Ecto neural progenitor cell (in vitro differentiated cells): ENCODE results near the gene ATP11B.

ENCODE experiments used
- DNase-seq: peaks from one replicate; pipeline ENCODE4 v3.0.0-alpha.2; 2018; ENCODE audit warnings: low spot score

Gene ATP11B

DNA sequence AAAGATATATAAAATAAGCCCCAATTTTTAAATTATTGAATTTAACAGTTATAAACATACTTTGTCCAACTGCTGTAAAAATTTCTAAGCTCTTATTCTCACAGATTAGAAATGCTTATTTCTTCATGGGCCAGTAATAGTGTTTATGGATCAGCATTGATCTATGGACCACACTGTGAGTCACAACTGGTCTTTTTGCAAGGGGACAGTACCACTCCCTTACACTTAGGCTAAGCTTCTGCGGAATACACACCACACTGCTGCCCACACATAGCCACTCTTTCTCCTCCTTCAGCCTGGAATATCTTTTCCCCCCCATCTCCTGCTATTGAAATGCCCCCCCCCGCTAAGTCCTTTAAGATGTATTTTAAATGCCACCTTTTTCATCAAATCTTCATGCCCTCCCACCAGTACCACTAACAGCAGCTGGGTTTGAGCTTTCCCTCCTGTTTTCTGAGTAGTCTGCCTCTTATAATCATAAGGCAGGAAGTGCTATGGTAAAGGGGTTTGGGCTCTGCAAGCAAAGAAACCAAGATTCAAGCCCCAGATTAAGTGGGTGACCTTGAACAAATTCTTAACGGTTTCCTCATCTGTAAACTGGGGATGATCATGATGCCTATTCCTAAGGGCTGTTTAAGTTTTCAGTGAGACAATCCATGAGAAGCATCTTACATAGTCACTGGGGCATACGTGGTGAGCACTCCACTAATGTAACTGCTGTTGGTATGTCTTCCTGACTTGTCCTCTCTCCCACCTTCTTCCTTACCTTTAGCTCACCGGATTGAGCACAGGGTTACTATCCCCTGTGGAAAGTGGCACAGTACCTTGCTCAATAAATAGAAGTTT, 117.9 kb downstream of the ATP11B start:
- no peak for DNase-seq

DNA sequence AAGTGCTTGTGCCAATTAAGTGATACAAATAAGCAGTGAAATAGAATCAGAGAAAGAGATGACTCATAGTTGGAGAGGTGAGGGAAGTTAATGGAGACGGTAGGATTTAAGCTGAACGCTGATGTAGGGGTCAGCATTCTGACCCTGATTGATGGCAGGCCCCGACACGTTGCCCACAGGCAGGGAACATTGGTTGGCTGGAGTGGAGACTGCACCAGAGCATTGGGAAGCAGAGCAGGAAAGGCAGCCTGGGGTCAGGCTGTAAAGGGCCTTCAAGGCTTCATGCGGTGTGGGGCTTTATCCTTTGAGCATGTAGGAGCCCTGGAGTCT, 118.4 kb downstream of the ATP11B start:
- DNase-seq: no peak

DNA sequence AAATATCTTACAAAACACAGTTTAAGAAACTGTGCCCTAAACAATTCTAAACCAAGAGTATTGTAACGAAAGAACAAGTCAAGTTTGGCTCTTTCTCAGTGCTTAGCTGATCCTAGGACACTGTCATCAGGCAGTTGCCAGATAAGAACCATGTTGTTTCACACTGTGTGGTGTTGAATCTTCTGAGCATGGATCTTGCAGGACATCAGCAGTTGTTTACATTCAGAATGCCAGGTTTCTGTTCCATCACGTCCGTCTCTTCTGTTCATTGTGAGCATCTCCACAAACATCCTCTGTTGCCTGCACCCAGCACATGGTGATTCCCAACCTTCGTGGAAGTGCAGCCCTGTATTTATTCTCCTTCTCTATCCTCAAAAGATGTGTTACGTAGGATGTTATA, 119.2 kb downstream of the ATP11B start:
- no peak for DNase-seq

DNA sequence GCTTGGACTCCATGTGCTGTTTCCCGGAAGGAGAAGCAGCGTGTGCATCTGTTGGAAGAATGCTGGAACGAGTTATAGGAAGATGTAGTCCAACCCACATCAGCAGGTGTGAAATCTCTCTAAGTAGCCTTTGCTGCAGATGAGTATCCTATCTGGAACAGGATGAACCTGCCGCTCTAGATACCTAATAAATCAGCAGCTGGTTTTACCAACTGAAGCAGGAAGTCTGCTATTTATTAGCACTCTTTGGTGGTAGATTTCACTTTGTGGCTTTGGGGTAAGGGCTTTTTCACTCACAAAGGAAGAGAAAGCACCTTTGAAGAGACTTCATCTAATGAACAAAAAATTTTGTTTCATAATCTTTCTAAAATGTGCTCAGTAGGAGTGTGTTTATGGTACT, 120.6 kb downstream of the ATP11B start:
- no peak for DNase-seq

DNA sequence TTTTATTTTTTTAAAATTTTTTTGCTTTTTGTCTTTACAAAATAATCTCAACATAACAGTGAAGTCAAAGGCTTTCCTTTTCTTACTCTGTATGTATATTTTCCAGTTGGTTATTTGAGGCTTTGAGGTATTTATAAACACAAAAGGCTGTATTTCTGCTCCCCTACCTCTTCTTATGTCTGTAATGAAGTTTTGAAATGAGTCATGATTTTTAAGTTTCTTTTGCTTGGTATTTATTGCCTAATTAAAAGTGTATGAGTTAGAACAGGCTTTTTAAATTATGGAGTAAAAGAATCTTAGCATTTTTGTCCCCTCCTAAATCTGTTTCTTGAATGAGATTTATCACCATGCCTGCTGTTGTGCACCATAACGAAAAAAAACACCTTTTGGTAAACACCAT, 121.0 kb downstream of the ATP11B start:
- no peak for DNase-seq

DNA sequence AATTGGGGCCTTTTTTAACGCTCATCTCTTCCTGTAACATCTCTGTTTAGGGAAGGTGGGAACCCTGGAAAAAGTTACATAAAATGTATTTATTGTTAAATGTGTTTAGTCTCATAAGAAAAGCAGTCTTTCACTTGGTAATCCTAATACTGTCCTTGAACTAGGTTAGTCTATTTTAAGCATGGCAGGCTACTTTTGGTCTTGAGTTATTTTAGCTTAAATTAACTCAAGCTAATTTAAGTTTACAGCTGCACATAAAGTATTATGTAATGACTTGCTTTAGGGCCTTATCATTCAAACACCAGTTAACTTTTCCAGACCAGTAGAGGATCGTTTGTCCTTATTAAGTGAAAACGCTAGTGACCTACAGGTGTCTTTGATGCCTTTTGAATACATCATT, 123.8 kb downstream of the ATP11B start:
- DNase-seq: no peak

DNA sequence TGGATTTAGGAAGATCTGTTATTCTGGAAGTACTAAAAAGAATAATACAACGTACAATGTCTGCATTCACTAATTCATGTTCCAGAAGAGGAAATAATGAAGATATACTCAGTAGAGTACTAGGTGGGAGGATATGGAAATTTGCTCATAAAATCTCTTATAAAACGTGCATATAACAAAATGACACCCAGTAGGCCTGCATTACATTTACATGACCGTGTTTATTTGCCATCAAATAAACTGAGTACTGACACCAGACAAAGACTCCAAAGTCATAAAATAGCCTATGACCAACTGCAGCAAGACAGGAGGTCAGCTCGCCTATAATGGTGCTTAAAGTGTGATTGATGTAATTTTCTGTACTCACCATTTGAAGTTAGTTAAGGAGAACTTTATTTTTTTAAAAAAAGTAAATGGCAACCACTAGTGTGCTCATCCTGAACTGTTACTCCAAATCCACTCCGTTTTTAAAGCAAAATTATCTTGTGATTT, 126.6 kb downstream of the ATP11B start:
- no peak for DNase-seq

DNA sequence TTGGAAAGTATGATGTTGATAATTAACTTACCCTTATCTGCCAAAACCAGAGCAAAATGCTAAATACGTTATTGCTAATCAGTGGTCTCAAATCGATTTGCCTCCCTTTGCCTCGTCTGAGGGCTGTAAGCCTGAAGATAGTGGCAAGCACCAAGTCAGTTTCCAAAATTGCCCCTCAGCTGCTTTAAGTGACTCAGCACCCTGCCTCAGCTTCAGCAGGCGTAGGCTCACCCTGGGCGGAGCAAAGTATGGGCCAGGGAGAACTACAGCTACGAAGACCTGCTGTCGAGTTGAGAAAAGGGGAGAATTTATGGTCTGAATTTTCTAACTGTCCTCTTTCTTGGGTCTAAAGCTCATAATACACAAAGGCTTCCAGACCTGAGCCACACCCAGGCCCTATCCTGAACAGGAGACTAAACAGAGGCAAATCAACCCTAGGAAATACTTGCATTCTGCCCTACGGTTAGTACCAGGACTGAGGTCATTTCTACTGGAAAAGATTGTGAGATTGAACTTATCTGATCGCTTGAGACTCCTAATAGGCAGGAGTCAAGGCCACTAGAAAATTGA, 127.3 kb downstream of the ATP11B start:
- no peak for DNase-seq

DNA sequence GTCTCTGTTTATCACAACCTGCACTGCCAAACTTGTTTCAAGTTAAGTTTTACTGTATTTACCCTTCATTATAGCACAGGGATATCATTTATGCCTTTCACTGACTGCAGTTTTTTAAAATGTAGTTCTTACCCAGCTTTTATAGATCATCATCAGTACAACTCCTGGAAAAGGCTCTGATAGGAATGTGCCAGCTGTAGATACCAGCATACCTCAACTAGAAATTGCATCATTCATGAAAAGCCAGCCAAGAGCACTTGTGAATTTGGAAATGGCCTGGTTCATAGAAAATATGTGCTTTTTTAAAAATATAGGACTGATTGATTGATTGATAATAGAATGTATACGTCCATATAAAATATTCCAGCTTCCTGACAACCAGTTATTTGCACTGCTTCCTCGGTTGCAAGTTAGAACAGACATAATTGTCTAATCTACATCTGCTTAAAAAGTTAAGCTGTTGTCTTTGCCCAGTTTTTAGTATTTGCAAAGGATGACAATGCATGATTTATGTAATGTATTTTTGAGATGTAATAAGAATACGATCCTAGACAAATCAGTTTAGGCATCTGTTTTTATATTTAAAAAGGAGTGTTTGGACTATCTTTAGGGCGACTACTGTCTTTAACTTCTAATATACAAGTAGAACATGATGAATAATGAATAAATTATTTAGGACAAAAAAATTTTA, 128.5 kb downstream of the ATP11B start:
- no peak for DNase-seq

DNA sequence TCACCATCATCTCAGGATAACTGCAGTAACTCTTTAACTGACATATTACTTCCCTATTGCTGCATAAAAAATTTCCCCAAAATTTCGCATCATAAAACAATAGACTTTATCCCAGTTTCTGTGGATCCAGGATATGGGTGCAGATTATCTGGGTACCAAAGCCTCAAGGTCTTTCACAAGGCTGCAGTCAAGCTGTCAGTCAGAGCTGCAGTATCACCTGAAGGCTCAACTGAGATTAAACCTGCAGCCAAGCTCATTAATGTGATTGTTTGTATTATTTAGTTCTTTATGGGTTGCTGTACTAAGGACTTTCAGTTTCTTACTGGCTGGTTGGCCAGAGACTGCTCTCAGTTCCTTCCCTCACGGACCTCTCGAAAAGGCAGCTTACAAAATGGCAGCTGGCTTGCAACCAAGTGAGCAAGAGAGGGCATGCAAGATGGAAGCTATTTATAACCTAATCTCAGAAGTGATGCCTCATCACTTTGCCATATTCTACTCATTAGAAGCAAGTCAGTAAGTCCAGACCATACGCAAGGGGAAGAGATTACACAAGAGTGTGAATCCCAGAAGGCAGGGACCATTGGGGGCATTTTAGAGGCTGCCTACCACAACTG, 132.1 kb downstream of the ATP11B start:
- DNase-seq: no peak

DNA sequence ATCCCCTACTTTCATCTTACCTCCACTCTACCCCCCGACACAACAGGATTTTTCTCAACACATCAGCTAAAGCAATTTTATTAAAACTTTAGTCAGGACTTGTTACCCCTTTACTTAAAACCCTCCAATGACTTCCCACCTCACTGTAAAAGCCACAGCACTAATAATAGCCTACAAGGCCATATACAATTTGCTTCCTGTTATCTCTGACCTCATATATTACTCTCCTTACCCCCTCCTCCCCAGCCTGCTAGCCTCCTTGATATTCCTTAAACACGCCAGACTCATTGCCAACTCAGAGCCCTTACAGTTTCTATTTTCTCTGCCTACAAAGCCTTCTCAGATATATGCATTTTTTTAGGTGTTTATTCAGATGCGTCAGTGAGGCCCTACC, 132.6 kb downstream of the ATP11B start:
- no peak for DNase-seq

DNA sequence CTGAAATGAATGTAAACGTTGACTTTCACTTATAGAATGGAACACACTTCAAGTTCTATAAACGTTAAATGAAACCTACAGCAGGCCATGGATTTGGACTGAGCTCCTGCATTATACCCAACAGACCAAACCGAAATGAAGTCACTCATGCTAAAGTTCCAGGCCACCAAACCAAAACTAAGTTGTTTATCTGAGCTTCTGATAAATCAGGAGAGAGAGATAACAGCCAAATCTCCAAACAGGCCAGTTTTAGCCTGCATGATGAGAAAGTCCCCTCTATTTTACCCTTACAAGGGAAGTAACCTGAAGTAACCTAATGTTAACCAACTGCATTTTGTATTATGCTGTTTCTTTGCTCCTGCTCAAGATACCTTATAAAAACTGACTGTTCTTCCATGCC, 142.5 kb downstream of the ATP11B start:
- DNase-seq: no peak

DNA sequence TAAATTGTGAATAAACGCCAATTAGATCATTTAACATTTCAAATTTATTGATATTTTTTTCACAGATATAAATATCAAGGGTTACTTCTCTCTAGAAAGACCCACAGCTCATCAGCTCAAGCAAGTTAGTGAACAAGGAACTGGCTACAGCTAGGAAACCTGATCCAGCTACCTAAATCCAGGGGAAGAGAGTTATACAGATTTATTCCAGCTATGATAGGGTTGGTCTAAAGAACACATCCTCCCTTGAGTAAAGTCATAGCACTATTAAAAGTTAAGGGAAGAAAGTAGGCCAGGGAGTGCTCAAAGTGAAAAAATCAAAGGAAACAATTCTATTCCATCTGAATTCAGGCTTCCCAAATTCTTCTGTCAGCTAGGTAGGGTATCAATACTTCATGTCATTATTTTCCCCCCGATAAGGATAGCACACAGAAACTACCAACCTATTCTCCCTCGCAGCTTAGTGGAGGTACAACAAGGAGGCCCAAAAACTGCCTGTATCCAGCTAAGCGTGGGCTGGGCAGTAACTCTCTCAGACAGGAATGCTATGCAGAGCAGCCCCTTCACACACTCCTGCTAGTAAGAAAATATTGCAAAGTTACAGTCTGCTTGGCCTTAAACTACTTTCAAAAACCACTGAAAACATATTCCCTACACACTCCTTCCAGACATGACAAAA, 143.1 kb downstream of the ATP11B start:
- DNase-seq: no peak

DNA sequence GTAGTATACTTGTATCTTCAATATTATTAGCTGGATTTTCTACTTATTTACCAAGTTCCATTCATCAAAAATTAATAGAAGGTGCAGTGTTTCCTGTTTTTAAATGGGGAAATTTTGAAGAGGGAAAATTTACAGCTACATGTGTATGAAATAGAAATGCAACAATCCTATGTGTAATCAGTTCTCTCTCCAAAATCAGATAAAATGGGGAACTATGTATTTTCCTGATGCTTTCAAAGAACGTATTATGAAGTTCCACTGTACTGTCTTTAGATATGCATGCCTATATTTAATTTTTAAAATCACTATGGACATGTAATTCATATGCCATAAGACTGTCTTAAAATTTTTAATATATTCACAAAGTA, 143.6 kb downstream of the ATP11B start:
- no peak for DNase-seq

DNA sequence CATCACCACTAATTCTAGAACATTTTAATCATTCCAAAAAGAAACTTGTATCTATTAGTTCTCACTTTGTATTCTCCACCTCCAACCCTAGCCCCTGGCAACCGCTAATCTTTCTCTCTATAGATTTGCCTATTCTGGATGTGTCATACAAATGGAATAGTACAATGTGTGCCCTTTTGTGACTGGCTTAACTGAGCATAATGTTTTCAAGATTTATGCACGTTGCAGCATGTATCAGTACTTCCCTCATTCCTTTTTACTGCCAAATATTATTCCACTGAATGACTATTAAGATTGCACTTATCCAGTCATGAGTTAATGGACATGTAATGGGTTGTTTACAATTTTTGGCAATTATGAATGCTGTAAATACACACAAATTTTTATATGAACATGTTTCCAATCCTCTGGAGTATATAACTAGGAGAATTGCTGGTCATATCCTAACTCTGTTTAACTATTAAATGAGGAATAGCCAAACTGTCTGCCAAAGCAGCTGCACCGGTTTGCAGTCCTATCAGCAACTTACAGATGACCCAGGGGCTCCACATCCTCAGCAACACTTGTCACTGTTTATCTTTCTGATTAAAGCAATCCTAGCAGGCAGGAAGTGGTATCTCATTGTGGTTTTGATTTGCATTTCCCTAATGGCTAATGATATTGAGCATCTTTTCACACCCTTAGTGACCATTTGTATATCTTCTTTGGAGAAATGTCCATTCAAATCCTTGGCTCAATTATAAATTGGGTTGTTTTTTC, 144.2 kb downstream of the ATP11B start:
- DNase-seq: no peak

DNA sequence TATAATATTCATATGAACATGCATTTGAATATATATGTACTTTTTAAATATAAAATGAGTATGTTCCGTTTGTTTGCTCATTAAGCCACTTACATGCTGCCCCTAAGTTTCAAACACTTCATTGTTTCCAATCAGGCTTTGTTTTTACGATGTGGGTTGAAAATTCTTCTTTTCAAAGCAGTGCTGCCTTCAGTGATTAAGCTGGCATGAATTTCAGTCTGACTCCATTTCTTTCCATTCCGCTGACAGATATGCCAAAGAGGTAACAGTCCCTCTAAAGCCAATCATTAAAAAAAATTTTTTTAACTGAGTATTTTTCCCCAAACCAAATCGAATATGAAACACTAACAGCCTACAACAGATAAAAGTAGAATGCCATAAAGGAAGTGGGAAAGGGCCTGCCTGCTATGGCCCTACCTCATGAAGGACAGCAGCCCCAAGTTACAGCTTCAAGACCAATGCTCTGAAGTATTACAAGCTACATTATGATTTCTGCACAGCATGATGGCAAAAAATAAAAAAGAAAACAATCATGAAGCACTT, 147.0 kb downstream of the ATP11B start:
- DNase-seq: no peak

DNA sequence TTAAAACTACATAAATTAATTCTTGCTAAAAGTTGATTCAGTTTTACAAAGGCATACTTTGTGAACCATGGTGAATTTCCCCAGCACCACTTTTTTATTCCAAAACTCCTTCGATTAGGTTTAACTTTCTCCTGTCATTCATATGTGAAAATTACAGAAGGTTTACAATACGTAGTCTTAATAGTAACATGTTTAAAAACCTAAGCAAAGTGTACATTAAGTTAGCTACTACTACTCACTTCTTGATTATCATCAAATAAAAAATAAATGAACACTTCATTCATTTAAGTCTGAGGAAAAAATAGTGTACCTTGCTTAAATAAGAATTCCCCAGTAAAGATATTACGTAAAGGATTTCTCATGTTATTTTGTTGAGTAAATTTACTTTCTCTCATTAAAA, 148.4 kb downstream of the ATP11B start:
- DNase-seq: no peak

DNA sequence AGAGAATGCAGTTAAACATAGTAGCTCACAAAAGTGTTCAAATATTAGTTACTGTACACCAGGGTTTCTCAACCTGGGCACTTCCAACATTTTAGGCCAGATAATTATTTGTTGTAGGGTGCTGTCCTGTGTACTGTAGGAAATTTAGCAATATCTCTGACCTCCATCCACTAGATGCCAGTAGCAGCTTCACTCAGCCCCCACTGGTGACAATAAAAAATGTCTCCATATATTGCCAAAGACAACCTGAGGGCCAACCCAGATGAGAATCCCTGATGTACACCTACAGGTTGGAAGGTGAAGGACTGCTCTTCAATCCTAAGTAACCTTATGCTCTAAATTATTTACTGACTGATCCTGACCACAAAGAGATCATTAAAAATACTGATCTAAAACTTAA, 154.6 kb downstream of the ATP11B start:
- no peak for DNase-seq

DNA sequence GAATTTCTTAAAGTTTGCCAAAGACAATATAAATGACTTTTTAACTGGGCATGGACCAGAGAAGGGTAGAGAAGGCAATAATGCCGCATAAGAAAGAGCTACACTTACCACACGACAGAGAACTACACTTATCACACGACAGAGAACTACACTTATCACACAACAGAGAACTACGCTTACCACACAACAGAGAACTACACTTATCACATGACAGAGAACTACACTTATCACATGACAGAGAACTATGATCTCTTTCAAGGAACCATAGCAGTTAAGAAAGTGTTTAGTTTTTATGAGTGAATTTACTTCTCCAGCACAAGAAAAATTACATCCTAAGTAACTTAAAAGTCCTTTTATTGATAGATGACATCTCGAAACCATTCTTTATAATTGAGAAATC, 155.0 kb downstream of the ATP11B start:
- no peak for DNase-seq

DNA sequence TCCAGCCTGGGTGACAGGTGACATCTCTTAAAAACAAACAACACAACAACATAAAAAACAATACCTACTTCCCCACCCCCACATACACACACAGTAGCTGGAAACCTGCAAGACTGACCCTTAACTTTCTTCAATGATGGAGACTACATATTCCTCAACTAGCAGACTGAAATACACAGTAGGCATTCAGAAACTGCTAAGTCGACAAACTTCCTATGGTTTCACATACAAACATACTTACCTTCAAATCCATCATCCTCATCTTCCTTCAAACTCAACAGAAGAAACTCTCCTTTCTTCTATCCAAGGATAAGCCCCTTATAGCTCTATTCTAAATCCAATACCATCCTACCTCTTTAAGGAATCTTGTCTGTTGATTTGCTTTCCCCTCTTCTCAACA, 156.4 kb downstream of the ATP11B start:
- no peak for DNase-seq

DNA sequence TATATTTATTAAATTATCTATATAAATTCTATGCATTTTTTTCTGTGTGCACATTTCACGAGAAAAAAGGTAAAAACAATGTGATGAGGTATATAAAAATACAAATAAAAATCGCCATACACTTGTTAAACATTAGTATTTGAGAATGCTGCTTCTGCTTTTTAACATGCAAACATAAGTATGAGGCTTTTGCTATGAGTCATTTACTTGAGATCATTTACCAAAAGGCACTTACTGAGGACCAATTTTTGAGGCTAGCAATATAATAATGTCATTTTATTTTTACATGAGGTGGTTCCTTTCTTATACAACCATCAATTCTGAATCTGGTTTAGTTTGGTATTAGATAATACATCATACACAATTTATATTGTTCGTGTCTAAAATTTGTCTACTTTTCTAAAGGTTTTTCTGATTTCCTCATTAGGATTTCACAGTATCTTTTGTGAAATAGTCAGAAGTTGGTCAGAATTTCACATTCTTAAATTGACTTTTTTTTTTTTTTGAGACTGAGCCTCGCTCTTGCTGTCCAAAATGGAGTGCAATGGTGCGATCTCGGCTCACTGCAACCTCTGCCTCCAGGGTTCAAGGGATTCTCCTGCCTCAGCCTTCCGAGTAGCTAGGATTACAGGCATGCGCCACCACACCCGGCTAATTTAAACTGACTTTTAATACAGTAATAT, 161.4 kb downstream of the ATP11B start:
- no peak for DNase-seq
